H1 (cell line): ENCODE measurements around the gene FBXO21. TPM values are rescaled to one million over a fixed set of nuclear protein-coding genes. Genes with fewer than 3 reads are reported as not detected.

Source experiments
- polyA plus RNA-seq, 7 experiments: library from polyadenylated mRNA; depleted of rRNA in 3 of 7; stranded (reverse) in 5 of 7; unstranded in 2 of 7; fragments of >200 nt in 5 of 7; fragments of 200-250 nt in 2 of 7; gene quantifications; 1 replicate in 5 of 7; 2 replicates in 1 of 7; 4 replicates in 1 of 7; pipeline versions ENCODE4 v1.2.1 to v1.2.3, GENCODE V29; 2011 to 2013; ENCODE audit warnings: missing spikeins in 2 of 7, mixed read lengths in 2 of 7
- total RNA-seq: library from RNA; stranded (reverse); fragmentation: NEBNext Ultra II Directional; extraction: Animal tissue kit (Norgen Biotek cat#: 25700); gene quantifications from 2 replicates; pipeline ENCODE4 v1.2.1, GENCODE V29; 2021

The FBXO21 gene
- total and polyA plus RNA-seq, 2 of the 8 experiments (the other 6 are each of a cell fraction or from before 2014, with no cell fraction given) = 57.0 to 80.6 TPM

Other genes with a start within 250 kb of the FBXO21 start
- 9.8 and 12.0 TPM in 2 replicates for gene TESC, start 91.1 kb downstream of the FBXO21 start, total RNA-seq
- gene TESC, start 91.1 kb downstream of the FBXO21 start, polyA plus RNA-seq (2011; rRNA removed) = 17.7 and 20.1 TPM in 2 replicates
- 1.9 and 2.0 TPM in 2 replicates for gene NOS1, start 171.2 kb upstream of the FBXO21 start, total RNA-seq
- gene NOS1, start 171.2 kb upstream of the FBXO21 start, polyA plus RNA-seq (2011; rRNA removed) = 1.5 and 1.8 TPM in 2 replicates